GM21360 (cell line): ENCODE results near the gene RMI2.
A peak's percentile ranks its signal among the peaks of the same experiment; 100 is the strongest.
"Not testable (repeated sequence)": the region's sequence is repeated elsewhere in the genome, so short reads cannot be mapped to it uniquely, and the experiment has no call there.

ENCODE experiments used
- ATAC-seq: cut with Tn5 transposase; IDR thresholded peaks from one replicate; pipeline ENCODE4 v1.9.1; 2021; ENCODE audit warnings: mild to moderate bottlenecking, moderate library complexity; ENCODE audit not compliant: unreplicated experiment

Gene RMI2

GRCh38 chr16:11345040-11345862 is at the start of gene RMI2:
TSS of gene RMI2 (plus strand) at chr16:11345459. CDS start at chr16:11345472, 13 bp downstream.
- ATAC-seq = peak; percentile 97

GRCh38 chr16:11295672-11296071 is 49.6 kb upstream of the RMI2 start:
- ATAC-seq = no peak

- ATAC-seq = no peak
These were observed 48.9 kb upstream of the RMI2 start for GRCh38 chr16:11296351-11296705.

GRCh38 chr16:11296706-11297491 is 48.4 kb upstream of the RMI2 start:
- peak; percentile 20 for ATAC-seq

GRCh38 chr16:11297492-11298142 is 47.6 kb upstream of the RMI2 start:
- ATAC-seq = peak; percentile 66

- ATAC-seq = no peak
These were observed 46.9 kb upstream of the RMI2 start for GRCh38 chr16:11298143-11298900.

GRCh38 chr16:11298950-11299547 is 46.2 kb upstream of the RMI2 start:
- not testable (repeated sequence) for ATAC-seq

- no peak for ATAC-seq
These were observed 45.2 kb upstream of the RMI2 start for GRCh38 chr16:11299865-11300559.

GRCh38 chr16:11300560-11300892 is 44.7 kb upstream of the RMI2 start:
- no peak for ATAC-seq

- ATAC-seq = no peak
These were observed 43.4 kb upstream of the RMI2 start for GRCh38 chr16:11301645-11302501.

- ATAC-seq = no peak
These were observed 42.3 kb upstream of the RMI2 start for GRCh38 chr16:11302977-11303376.

- no peak for ATAC-seq
These were observed 41.7 kb upstream of the RMI2 start for GRCh38 chr16:11303405-11304138.

GRCh38 chr16:11306381-11306780 is 38.9 kb upstream of the RMI2 start:
- no peak for ATAC-seq

- no peak for ATAC-seq
These were observed 38.1 kb upstream of the RMI2 start for GRCh38 chr16:11306997-11307638.

- no peak for ATAC-seq
These were observed 37.4 kb upstream of the RMI2 start for GRCh38 chr16:11307639-11308492.

GRCh38 chr16:11308493-11309283 is 36.6 kb upstream of the RMI2 start:
- no peak for ATAC-seq
